Kidney (tissue), 14 donors: Measurements from ENCODE around the gene ESRRG. TPM values are rescaled to one million over a fixed set of nuclear protein-coding genes. Genes with fewer than 3 reads are reported as not detected.

Source experiments
- DNase-seq, 5 donors: peaks; one replicate each; pipeline ENCODE4 v3.0.0-alpha.2; 2013 to 2020
- FAIRE-seq: peaks from 2 replicates; lab custom pipeline; 2012; peaks lifted over from hg19 to GRCh38; lab: Jason Lieb, UNC
- H3K27ac ChIP-seq, 2 donors: one replicate each; pipeline ENCODE4 v1.7.0; 2013; ENCODE audit warnings: low read depth in 2 of 2, low read length in 2 of 2, inconsistent platforms in 1 of 2
- H3K27me3 ChIP-seq: one replicate; pipeline ENCODE4 v1.7.1; 2013; ENCODE audit warnings: low read length, inconsistent platforms; ENCODE audit not compliant: control insufficient read depth, insufficient read depth
- H3K36me3 ChIP-seq, 3 donors: one replicate each; pipeline versions ENCODE4 v1.7.0 to v1.7.1; 2013; ENCODE audit warnings: low read length in 3 of 3, control low read depth in 1 of 3, inconsistent platforms in 1 of 3; ENCODE audit not compliant: insufficient read depth in 3 of 3, control insufficient read depth in 2 of 3
- H3K4me1 ChIP-seq, 3 donors: one replicate each; pipeline versions ENCODE4 v1.7.0 to v1.7.1; 2013; ENCODE audit warnings: low read length in 3 of 3, inconsistent platforms in 1 of 3, low read depth in 1 of 3; ENCODE audit not compliant: control insufficient read depth in 2 of 3, insufficient read depth in 2 of 3
- H3K4me3 ChIP-seq, 3 donors: one replicate each; pipeline versions ENCODE4 v1.7.0 to v1.8.1; 2013; ENCODE audit warnings: low read length in 3 of 3, control low read depth in 1 of 3, inconsistent platforms in 1 of 3
- H3K9ac ChIP-seq, 3 donors: one replicate each; pipeline versions ENCODE4 v1.7.0 to v1.7.1; 2013; ENCODE audit warnings: low read length in 3 of 3, control low read depth in 1 of 3, inconsistent platforms in 1 of 3
- H3K9me3 ChIP-seq, 3 donors: one replicate each; pipeline versions ENCODE4 v1.7.0 to v1.7.1; 2013; ENCODE audit warnings: low read length in 3 of 3, control low read depth in 1 of 3, inconsistent platforms in 1 of 3; ENCODE audit not compliant: control insufficient read depth in 2 of 3, insufficient read depth in 1 of 3
- CTCF ChIP-seq: IDR thresholded peaks from 3 replicates; pipeline ENCODE4 v1.5.1; 2012; ENCODE audit warnings: mild to moderate bottlenecking, moderate library complexity, borderline replicate concordance; ENCODE audit not compliant: insufficient read depth; ENCODE audit errors: extremely low read depth
- intact Hi-C: fragments of 100-400 bp; cut with DNase I; formaldehyde crosslinking; loops from one replicate; pipeline ENCODE4 v1.11.1; 2022
- polyA plus RNA-seq: library from polyadenylated mRNA; stranded (reverse); fragments of 350-450 nt; fragmentation: Illumina TruSeq; extraction: RNeasy Lipid Tissue Mini Kit (QIAGEN cat#74804); gene quantifications from one replicate; pipeline ENCODE4 v1.2.3, GENCODE V29; 2014; ENCODE audit warnings: low read depth, low replicate concordance; ENCODE audit not compliant: insufficient read depth
- total RNA-seq: library from RNA; stranded (reverse); fragmentation: NEBNext Ultra II Directional; extraction: Animal tissue kit (Norgen Biotek cat#: 25700); gene quantifications from one replicate; pipeline ENCODE4 v1.2.1, GENCODE V29; 2021
- donor health status: control.
- donor health status: control.
- donor health status: control.
- donor health status: control.
- donor health status: control.
- donor health status: DM: yes; HTN: yes; CAD: no.
- donor health status: Normal renal cell carcinoma (clear cell type).

Gene ESRRG
- total and polyA plus RNA-seq, 2 donors from 2014 or later = 11.9 to 25.3 TPM

GRCh38 chr1:216461466-216461865 is 261.8 kb downstream of the ESRRG start:
- no peak for FAIRE-seq

GRCh38 chr1:216459651-216460207 is 263.5 kb downstream of the ESRRG start:
- Histone ChIP-seq H3K27me3 (no peaks in the 10 kb centered on the region), H3K4me1 (no peaks in the 10 kb centered on the region), H3K36me3 (no peaks in the 10 kb centered on the region), H3K9me3 (no peaks in the 10 kb centered on the region), H3K9ac (no peak overlapping the region), H3K27ac (no peak overlapping the region), H3K4me3 (no peak overlapping the region)
- FAIRE-seq (no peak), DNase-seq (no peak)
- intact Hi-C loops = no loop called here
- no peak for TF ChIP-seq CTCF

More at GRCh38 chr1:216461466-216461865, 261.8 kb downstream of the ESRRG start:
- H3K36me3 ChIP-seq = no peaks in the 10 kb centered on the region
- H3K27me3 ChIP-seq = no peaks in the 10 kb centered on the region
- intact Hi-C loops = no loop called here
- no peaks in the 10 kb centered on the region for H3K9me3 ChIP-seq
- no peak overlapping the region for H3K4me3 ChIP-seq
- H3K9ac ChIP-seq = no peak overlapping the region
- H3K27ac ChIP-seq = no peak overlapping the region
- H3K4me1 ChIP-seq = no peaks in the 10 kb centered on the region
- no peak for DNase-seq
- TF ChIP-seq CTCF = no peak

- intact Hi-C loops = no loop called here
- no peak for TF ChIP-seq CTCF
- no peak for FAIRE-seq
- H3K36me3 ChIP-seq = no peaks in the 10 kb centered on the region
- H3K4me1 ChIP-seq = no peaks in the 10 kb centered on the region
- H3K9me3 ChIP-seq = no peaks in the 10 kb centered on the region
- H3K4me3 ChIP-seq = no peak overlapping the region
- H3K9ac ChIP-seq = no peak overlapping the region
- DNase-seq = no peak
- no peaks in the 10 kb centered on the region for H3K27me3 ChIP-seq
- H3K27ac ChIP-seq = no peak overlapping the region
Measured at GRCh38 chr1:216458812-216459211, 264.4 kb downstream of the ESRRG start.

GRCh38 chr1:216457356-216457755 is 265.9 kb downstream of the ESRRG start:
- FAIRE-seq (no peak), DNase-seq (peak in 2 of 5 donors; percentile 36 to 42)
- Histone ChIP-seq H3K4me1 (no peaks in the 10 kb centered on the region), H3K9me3 (no peaks in the 10 kb centered on the region), H3K36me3 (no peaks in the 10 kb centered on the region), H3K9ac (no peak overlapping the region), H3K27me3 (no peaks in the 10 kb centered on the region), H3K27ac (no peak overlapping the region), H3K4me3 (no peak overlapping the region)
- intact Hi-C loops = no loop called here
- no peak for TF ChIP-seq CTCF
